ENCODE results near the gene PPP2R2C. TPM values are rescaled to one million over a fixed set of nuclear protein-coding genes. Genes with fewer than 3 reads are reported as not detected.

Gene PPP2R2C
- total and polyA plus RNA-seq, 10 donors = 0.07 to 1.3 (median 0.23) TPM; not detected in 1

DNA sequence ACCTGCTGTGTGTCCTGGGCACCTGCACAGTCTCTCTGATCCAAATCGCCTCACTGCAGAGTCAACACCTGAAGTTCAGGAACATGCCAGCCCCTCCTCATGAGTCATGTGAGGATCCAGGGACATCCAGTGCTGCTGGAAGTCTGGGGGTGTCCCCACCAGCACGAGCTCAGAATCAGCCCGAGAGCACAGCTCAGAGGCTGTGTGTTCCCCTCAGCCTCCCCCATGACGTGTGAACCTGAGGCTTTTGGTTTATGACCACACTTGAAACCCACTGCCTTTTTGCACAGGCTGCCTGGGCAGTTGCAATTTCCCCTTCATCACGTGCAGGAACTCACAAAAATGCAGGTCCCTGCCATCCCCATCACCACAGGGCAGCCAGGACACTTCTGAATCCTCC is 47.1 kb downstream of the PPP2R2C start:
- 26 to 50% (median 45%) methylated on average over 5 of the region's 5 CpGs for WGBS, 5 donors
- Histone ChIP-seq H3K9me3 (no peaks in the 10 kb centered on the region), H3K27ac (no peak overlapping the region), H3K4me3 (no peak overlapping the region), H3K36me3 (no peaks in the 10 kb centered on the region), H3K27me3 (replicated peaks in 1 of 7) (peaks cover 0 to 36% (median 0%) of the 10 kb centered on the region in 7 donors), H3K4me1 (no peaks in the 10 kb centered on the region)
- DNase-seq = no peak
- intact Hi-C loops (cut with DNase I; ENCODE audit: low total_unique reads) = no loop called here
- TF ChIP-seq POLR2AphosphoS5 (IDR thresholded peaks at IDR 0.05) = no peak
- TF ChIP-seq, protein P1, sequence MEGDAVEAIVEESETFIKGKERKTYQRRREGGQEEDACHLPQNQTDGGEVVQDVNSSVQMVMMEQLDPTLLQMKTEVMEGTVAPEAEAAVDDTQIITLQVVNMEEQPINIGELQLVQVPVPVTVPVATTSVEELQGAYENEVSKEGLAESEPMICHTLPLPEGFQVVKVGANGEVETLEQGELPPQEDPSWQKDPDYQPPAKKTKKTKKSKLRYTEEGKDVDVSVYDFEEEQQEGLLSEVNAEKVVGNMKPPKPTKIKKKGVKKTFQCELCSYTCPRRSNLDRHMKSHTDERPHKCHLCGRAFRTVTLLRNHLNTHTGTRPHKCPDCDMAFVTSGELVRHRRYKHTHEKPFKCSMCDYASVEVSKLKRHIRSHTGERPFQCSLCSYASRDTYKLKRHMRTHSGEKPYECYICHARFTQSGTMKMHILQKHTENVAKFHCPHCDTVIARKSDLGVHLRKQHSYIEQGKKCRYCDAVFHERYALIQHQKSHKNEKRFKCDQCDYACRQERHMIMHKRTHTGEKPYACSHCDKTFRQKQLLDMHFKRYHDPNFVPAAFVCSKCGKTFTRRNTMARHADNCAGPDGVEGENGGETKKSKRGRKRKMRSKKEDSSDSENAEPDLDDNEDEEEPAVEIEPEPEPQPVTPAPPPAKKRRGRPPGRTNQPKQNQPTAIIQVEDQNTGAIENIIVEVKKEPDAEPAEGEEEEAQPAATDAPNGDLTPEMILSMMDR (IDR thresholded peaks at IDR 0.05 in 8 of 11, conservative IDR thresholded peaks at IDR 0.05 in 3 of 11) = no peak
- no peak for TF ChIP-seq POLR2A (IDR thresholded peaks at IDR 0.05)

DNA sequence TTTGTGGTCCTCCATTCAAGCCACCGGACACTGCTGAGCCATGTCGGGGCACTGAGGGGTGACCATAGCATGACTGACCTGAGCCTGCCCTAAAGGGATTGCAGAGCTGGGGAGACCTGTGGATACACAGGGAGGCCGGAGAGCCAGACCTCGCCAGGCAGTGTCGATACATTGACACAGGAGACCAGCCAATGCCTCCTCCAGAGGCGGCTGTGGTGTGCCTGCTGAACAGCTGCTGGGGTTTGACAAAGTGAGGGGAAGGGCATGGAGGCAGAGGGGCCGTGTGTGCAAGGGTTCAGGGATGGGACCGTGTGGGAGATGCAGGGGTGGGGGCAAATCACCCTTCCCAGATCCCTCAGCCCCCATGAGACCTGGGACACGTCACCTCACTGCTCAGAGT is 48.0 kb downstream of the PPP2R2C start:
- H3K4me1 ChIP-seq = no peaks in the 10 kb centered on the region
- peak; percentile 59 for DNase-seq
- WGBS, 5 donors = 69 to 78% (median 74%) methylated on average over 8 to 9 of the region's 9 CpGs
- no peaks in the 10 kb centered on the region for H3K9me3 ChIP-seq
- no peak overlapping the region for H3K4me3 ChIP-seq
- H3K36me3 ChIP-seq = no peaks in the 10 kb centered on the region
- H3K27me3 ChIP-seq (replicated peaks in 1 of 7) = peaks cover 0 to 34% (median 0%) of the 10 kb centered on the region in 7 donors
- intact Hi-C loops (cut with DNase I; ENCODE audit: low total_unique reads) = no loop called here
- no peak overlapping the region for H3K27ac ChIP-seq
- TF ChIP-seq POLR2AphosphoS5 (IDR thresholded peaks at IDR 0.05) (no peak), POLR2A (IDR thresholded peaks at IDR 0.05) (no peak)

DNA sequence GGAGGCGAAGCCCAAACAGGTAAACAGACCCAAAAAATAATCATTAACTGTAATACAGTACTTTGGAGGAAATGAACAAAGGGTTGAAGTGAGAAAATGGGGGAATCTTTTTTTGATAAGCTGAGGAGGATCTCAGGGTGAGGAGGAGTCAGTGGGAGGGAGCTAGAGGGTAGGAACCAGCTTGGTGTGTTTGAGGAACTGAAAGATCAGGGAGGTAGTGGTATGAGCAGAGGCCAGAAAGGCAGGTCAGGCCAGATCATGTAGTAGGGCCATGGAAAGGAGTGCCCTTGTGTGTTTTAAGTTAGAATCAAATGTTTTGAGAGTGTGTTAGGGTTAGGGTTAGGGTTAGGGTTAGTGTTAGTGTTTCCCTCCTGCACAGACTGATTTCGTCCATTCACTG is 48.8 kb downstream of the PPP2R2C start:
- intact Hi-C loops (cut with DNase I; ENCODE audit: low total_unique reads) = no loop called here
- peaks cover 0 to 34% (median 0%) of the 10 kb centered on the region in 7 donors for H3K27me3 ChIP-seq (replicated peaks in 1 of 7)
- 41 to 98% (median 69%) methylated on average over 2 of the region's 2 CpGs for WGBS, 5 donors

DNA sequence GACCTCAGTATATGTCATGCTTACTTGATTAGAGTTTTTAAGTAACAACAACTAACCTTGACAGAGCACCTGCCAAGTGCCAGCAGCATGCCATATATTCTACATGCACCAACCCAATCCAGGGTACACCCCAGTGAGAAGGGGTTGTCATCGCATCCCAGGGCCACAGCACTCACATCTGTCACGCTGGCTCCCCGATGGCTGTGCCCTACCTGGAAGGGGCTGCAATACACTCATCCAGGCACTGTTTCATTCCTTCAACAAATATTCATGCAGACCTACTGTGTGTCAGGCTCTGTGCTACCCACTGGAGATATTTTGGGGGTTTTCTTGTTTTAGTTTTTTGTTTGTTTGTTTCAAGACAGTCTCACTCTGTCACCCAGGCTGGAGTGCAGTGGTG is 49.5 kb downstream of the PPP2R2C start:
- Histone ChIP-seq H3K4me1 (no peaks in the 10 kb centered on the region), H3K4me3 (no peak overlapping the region), H3K36me3 (no peaks in the 10 kb centered on the region), H3K27ac (no peak overlapping the region), H3K9me3 (no peaks in the 10 kb centered on the region), H3K27me3 (replicated peaks in 1 of 7) (peaks cover 0 to 36% (median 0%) of the 10 kb centered on the region in 7 donors)
- intact Hi-C loops (cut with DNase I; ENCODE audit: low total_unique reads) = no loop called here
- DNase-seq = no peak
- TF ChIP-seq POLR2AphosphoS5 (IDR thresholded peaks at IDR 0.05) (no peak), POLR2A (IDR thresholded peaks at IDR 0.05) (no peak)
- TF ChIP-seq, protein P1 (IDR thresholded peaks at IDR 0.05 in 8 of 11, conservative IDR thresholded peaks at IDR 0.05 in 3 of 11) = no peak
- 93 to 100% (median 96%) methylated on average over 3 of the region's 3 CpGs for WGBS, 5 donors

More for the DNA sequence above, 48.8 kb downstream of the PPP2R2C start:
- Histone ChIP-seq H3K27ac (no peak overlapping the region), H3K4me3 (no peak overlapping the region), H3K36me3 (no peaks in the 10 kb centered on the region), H3K9me3 (no peaks in the 10 kb centered on the region), H3K4me1 (no peaks in the 10 kb centered on the region)
- TF ChIP-seq POLR2A (IDR thresholded peaks at IDR 0.05) (no peak), POLR2AphosphoS5 (IDR thresholded peaks at IDR 0.05) (no peak)
- TF ChIP-seq, protein P1 (IDR thresholded peaks at IDR 0.05 in 8 of 11, conservative IDR thresholded peaks at IDR 0.05 in 3 of 11) = no peak
- DNase-seq = no peak

DNA sequence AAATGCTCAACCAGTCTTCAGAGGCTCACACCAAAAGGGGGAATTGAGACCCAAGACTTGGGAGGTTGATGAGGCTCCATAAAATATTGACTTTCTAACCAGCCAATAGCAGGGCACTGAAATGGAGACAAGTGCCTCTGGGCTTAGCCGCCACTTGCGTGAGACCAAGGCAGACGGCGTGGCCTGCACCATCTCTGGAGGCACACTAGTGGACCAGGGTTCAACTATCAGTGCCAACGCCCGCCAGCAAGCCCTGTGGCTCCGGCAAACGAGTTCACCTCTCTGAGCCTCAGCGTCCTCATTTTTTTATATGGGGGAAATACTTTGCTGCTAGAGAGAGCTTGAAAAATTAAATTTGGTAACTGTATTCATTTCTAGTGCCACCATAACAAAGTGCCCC is 50.3 kb downstream of the PPP2R2C start:
- Histone ChIP-seq H3K4me1 (no peaks in the 10 kb centered on the region), H3K36me3 (no peaks in the 10 kb centered on the region), H3K27me3 (replicated peaks in 1 of 7) (peaks cover 0 to 36% (median 0%) of the 10 kb centered on the region in 7 donors), H3K4me3 (no peak overlapping the region), H3K27ac (no peak overlapping the region), H3K9me3 (no peaks in the 10 kb centered on the region)
- no peak for TF ChIP-seq POLR2AphosphoS5 (IDR thresholded peaks at IDR 0.05)
- no peak for TF ChIP-seq POLR2A (IDR thresholded peaks at IDR 0.05)
- TF ChIP-seq, protein P1 (IDR thresholded peaks at IDR 0.05 in 8 of 11, conservative IDR thresholded peaks at IDR 0.05 in 3 of 11) = no peak
- no peak for DNase-seq
- intact Hi-C loops (cut with DNase I; ENCODE audit: low total_unique reads) = no loop called here
- 84 to 96% (median 93%) methylated on average over 9 of the region's 9 CpGs for WGBS, 5 donors
